Body of pancreas (tissue), 4 donors: ENCODE data around the gene SLIT2.

Source experiments
- CTCF ChIP-seq, 7 experiments: fragments of 450-650 bp in 4 of 7; fragments of 200-600 bp in 3 of 7; sonication (generic) in 3 of 7; IDR thresholded peaks; one replicate each; pipeline ENCODE4 v1.5.1; 2016 to 2019; ENCODE audit warnings: antibody characterized with exemption in 7 of 7
- POLR2A ChIP-seq, 3 donors: fragments of 450-650 bp; IDR thresholded peaks; one replicate each; pipeline ENCODE4 v1.6.1; 2016; ENCODE audit warnings: antibody characterized with exemption in 3 of 3, mild to moderate bottlenecking in 2 of 3

DNA sequence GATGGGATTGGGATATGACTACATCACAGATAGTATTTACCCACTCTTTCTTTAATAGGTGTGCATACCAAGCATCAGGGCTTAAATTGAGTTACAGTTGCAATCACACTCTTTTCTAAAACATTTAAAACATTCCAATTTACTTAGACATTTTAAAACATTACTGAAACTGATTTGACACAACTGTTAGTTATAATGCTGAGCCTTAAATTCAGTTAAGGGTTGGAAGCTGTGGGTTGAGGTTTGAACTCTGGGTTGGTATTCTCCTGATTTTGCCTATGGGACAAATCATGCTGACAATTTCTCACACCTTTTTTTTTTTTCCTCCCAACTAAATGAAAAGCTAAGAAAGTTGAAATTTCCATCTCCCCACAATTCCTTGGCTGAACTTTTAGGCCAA lies 16.3 kb downstream of the SLIT2 start:
- TF ChIP-seq CTCF (IDR thresholded peaks at IDR 0.05) = no peak
- no peak for TF ChIP-seq POLR2A (IDR thresholded peaks at IDR 0.05)
